Keratinocyte (primary cell): ENCODE measurements around the gene CYTIP.

Experiments used
- CTCF ChIP-seq, 3 experiments: IDR thresholded peaks in 1 of 3; conservative IDR thresholded peaks in 1 of 3; optimal IDR thresholded peaks in 1 of 3; 2 replicates in 2 of 3; 3 replicates in 1 of 3; pipeline versions ENCODE3 to v1.5.1; 2011; ENCODE audit warnings: low read length in 3 of 3, mild to moderate bottlenecking in 3 of 3, moderate library complexity in 2 of 3, control low read depth in 1 of 3, inconsistent platforms in 1 of 3; ENCODE audit not compliant: insufficient read depth in 2 of 3; ENCODE audit errors: extremely low read depth in 1 of 3
- EZH2 ChIP-seq: IDR thresholded peaks from one replicate; pipeline ENCODE4 v1.6.1; 2012; ENCODE audit warnings: inconsistent platforms, mild to moderate bottlenecking, low read length, moderate library complexity

DNA sequence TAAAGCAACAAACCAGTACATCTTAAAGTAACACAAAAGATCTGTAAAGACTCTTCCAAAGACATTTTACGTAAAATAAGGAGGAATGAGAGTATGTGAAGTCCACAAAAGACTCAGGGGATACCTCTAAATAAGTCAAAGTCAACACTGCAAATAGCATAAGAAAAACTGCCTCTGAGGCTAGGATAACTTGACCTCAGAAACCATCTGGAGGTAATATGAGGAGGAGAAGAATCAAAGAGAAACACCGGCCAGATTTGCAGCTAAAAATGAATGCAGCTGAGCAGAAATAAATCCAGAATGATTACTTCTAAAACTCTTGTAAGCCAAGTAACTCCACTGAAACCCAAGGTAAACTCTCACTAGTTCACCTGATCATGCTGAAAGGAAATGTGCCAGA is 66.0 kb downstream of the CYTIP start:
- TF ChIP-seq EZH2, result no peak
- TF ChIP-seq CTCF (optimal IDR thresholded peaks at IDR 0.05 in 1 of 3, IDR thresholded peaks at IDR 0.05 in 1 of 3, conservative IDR thresholded peaks at IDR 0.05 in 1 of 3; ENCODE audit: extremely low read depth in 1 of 3, insufficient read depth in 2 of 3, low read length in 3 of 3), result no peak
